Measurements from ENCODE around the gene DCLRE1B.

GRCh38 chr1:113937146-113937545, 32.0 kb downstream of the DCLRE1B start:
- TF ChIP-seq CTCF (IDR thresholded peaks at IDR 0.05) (no peak), POLR2A (IDR thresholded peaks at IDR 0.05) (no peak)

Measured in uterus (tissue), 2 donors.